Stimulated activated CD8-positive, alpha-beta memory T cell treated with anti-CD3 and anti-CD28 coated beads, Interleukin-7, amount 100 ng/mL, for 24 hours (primary cell): ENCODE measurements around the gene STX18.
"Not testable (repeated sequence)": the region's sequence is repeated elsewhere in the genome, so short reads cannot be mapped to it uniquely, and the experiment has no call there.

ENCODE experiments used
- DNase-seq: peaks from one replicate; pipeline ENCODE4 v3.0.0-alpha.2; 2020; ENCODE audit warnings: low read depth

Gene STX18

GRCh38 chr4:4437798-4438470 lies 103.9 kb downstream of the STX18 start:
- no peak for DNase-seq

- DNase-seq: no peak
These were observed 105.5 kb downstream of the STX18 start for GRCh38 chr4:4436244-4436823.

GRCh38 chr4:4433941-4434340 lies 107.9 kb downstream of the STX18 start:
- no peak for DNase-seq

GRCh38 chr4:4432341-4433125 lies 109.3 kb downstream of the STX18 start:
- no peak for DNase-seq

GRCh38 chr4:4430492-4431195 lies 111.2 kb downstream of the STX18 start:
- DNase-seq: peak; percentile 24

- no peak for DNase-seq
These were observed 112.6 kb downstream of the STX18 start for GRCh38 chr4:4428966-4429875.

- DNase-seq: no peak
These were observed 114.0 kb downstream of the STX18 start for GRCh38 chr4:4427886-4428285.

- DNase-seq: no peak
These were observed 114.6 kb downstream of the STX18 start for GRCh38 chr4:4427121-4427870.

GRCh38 chr4:4426511-4427120 lies 115.2 kb downstream of the STX18 start:
- no peak for DNase-seq

GRCh38 chr4:4425696-4426095 lies 116.2 kb downstream of the STX18 start:
- no peak for DNase-seq

- no peak for DNase-seq
These were observed 116.6 kb downstream of the STX18 start for GRCh38 chr4:4425119-4425690.

- DNase-seq: no peak
These were observed 117.2 kb downstream of the STX18 start for GRCh38 chr4:4424499-4425115.

GRCh38 chr4:4423706-4424498 lies 117.9 kb downstream of the STX18 start:
- DNase-seq: no peak

- no peak for DNase-seq
These were observed 118.9 kb downstream of the STX18 start for GRCh38 chr4:4422856-4423499.

- DNase-seq: not testable (repeated sequence)
These were observed 119.7 kb downstream of the STX18 start for GRCh38 chr4:4422117-4422516.

- no peak for DNase-seq
These were observed 120.5 kb downstream of the STX18 start for GRCh38 chr4:4421356-4421755.

- DNase-seq: no peak
These were observed 121.4 kb downstream of the STX18 start for GRCh38 chr4:4420421-4420820.

- no peak for DNase-seq
These were observed 122.0 kb downstream of the STX18 start for GRCh38 chr4:4419896-4420295.
